Panc1 (cell line): ENCODE data around the gene APOBEC3A. TPM values are rescaled to one million over a fixed set of nuclear protein-coding genes. Genes with fewer than 3 reads are reported as not detected.

Experiments
- ATAC-seq: fragments of 200-7000 bp; cut with Tn5 transposase; 2 replicates; pipeline ENCODE4 v1.9.1; 2020; ENCODE audit warnings: mild to moderate bottlenecking, moderate library complexity
- BruUV-seq: library from RNA; stranded (reverse); fragments of 400-500 nt; replicated peaks from 2 replicates; lab custom pipeline; 2021; lab: Mats Ljungman, UMichigan
- CTCF ChIA-PET: fragments of 300-600 bp; sonication (Branson Sonifier 250); formaldehyde crosslinking; loops from one replicate; lab custom pipeline; 2022; ENCODE audit warnings: antibody characterized with exemption; lab: Charles Lee
- POLR2A ChIA-PET: fragments of 300-600 bp; sonication (Branson Sonifier 250); formaldehyde crosslinking; loops from one replicate; lab custom pipeline; 2022; ENCODE audit warnings: antibody characterized with exemption; lab: Charles Lee
- DNase-seq: peaks from one replicate; pipeline ENCODE4 v3.0.0-alpha.2; 2010; ENCODE audit warnings: low read depth, low spot score
- H3K27ac ChIP-seq: 2 replicates; pipeline ENCODE4 v1.5.1; 2011; ENCODE audit warnings: mild to moderate bottlenecking, low read length, inconsistent platforms
- H3K27me3 ChIP-seq: fragments of 200-500 bp; sonication (Bioruptor generic); 2 replicates; pipeline ENCODE4 v1.6.0; 2014; ENCODE audit warnings: low read length, inconsistent platforms; ENCODE audit not compliant: control insufficient read depth, insufficient read depth
- H3K36me3 ChIP-seq: fragments of 200-500 bp; sonication (Bioruptor generic); 2 replicates; pipeline ENCODE4 v1.5.1; 2014; ENCODE audit warnings: inconsistent platforms, mild to moderate bottlenecking, low read length, moderate library complexity; ENCODE audit not compliant: control insufficient read depth, insufficient read depth
- H3K4me1 ChIP-seq: 2 replicates; pipeline ENCODE4 v1.5.1; 2011; ENCODE audit warnings: inconsistent platforms, mild to moderate bottlenecking, low read length, moderate library complexity; ENCODE audit not compliant: control insufficient read depth, insufficient read depth
- H3K4me3 ChIP-seq, 2 experiments: 2 replicates each; pipeline ENCODE4 v1.5.1; 2011 to 2012; ENCODE audit warnings: low read depth in 2 of 2, low read length in 2 of 2, mild to moderate bottlenecking in 2 of 2, inconsistent platforms in 1 of 2, moderate library complexity in 1 of 2
- H3K9me3 ChIP-seq: fragments of 200-500 bp; sonication (Bioruptor generic); 2 replicates; pipeline ENCODE4 v1.5.1; 2014; ENCODE audit warnings: low read depth, mild to moderate bottlenecking, inconsistent platforms, low read length, moderate library complexity; ENCODE audit not compliant: control insufficient read depth, insufficient read depth
- POLR2AphosphoS5 ChIP-seq: IDR thresholded peaks from 2 replicates; pipeline ENCODE4 v1.6.1; 2012; ENCODE audit warnings: mild to moderate bottlenecking, low read depth, low read length, moderate library complexity
- SIN3A ChIP-seq: IDR thresholded peaks from 2 replicates; pipeline ENCODE4 v1.6.1; 2012; ENCODE audit warnings: low read depth, mild to moderate bottlenecking, low read length, moderate library complexity, borderline replicate concordance; ENCODE audit not compliant: insufficient read depth
- TCF7L2 ChIP-seq: IDR thresholded peaks from 2 replicates; pipeline ENCODE4 v1.6.1; 2011; ENCODE audit warnings: mild to moderate bottlenecking, low read depth, low read length, inconsistent platforms
- in situ Hi-C: cut with HindIII; loops from 2 replicates; pipeline ENCODE4 v1.10.0; 2016; ENCODE audit warnings: low sequenced_read_pairs, low pct_unique_long_range_greater_than_20kb
- intact Hi-C: fragments of 100-400 bp; cut with micrococcal nuclease; formaldehyde crosslinking; loops from one replicate; pipeline ENCODE4 v1.10.0; 2022; ENCODE audit not compliant: unreplicated experiment
- total RNA-seq: library from RNA; stranded (reverse); gene quantifications from one replicate; pipeline ENCODE4 v1.2.1, GENCODE V29; 2021; ENCODE audit not compliant: unreplicated experiment
- TF ChIP-seq, protein P1 (sequence below): fragments of 450-650 bp; IDR thresholded peaks from 2 replicates; pipeline ENCODE4 v1.5.1; 2017; ENCODE audit warnings: mild to moderate bottlenecking
- TF ChIP-seq, protein P2 (sequence below), 2 experiments: IDR thresholded peaks; 2 replicates each; pipeline ENCODE4 v1.6.1; 2011 to 2012; ENCODE audit warnings: low read depth in 2 of 2, control low read depth in 1 of 2, low read length in 1 of 2, mild to moderate bottlenecking in 1 of 2, moderate library complexity in 1 of 2; ENCODE audit not compliant: insufficient read depth in 1 of 2

The APOBEC3A gene
- total RNA-seq, 1 experiment from 2014 or later: not detected

DNA sequence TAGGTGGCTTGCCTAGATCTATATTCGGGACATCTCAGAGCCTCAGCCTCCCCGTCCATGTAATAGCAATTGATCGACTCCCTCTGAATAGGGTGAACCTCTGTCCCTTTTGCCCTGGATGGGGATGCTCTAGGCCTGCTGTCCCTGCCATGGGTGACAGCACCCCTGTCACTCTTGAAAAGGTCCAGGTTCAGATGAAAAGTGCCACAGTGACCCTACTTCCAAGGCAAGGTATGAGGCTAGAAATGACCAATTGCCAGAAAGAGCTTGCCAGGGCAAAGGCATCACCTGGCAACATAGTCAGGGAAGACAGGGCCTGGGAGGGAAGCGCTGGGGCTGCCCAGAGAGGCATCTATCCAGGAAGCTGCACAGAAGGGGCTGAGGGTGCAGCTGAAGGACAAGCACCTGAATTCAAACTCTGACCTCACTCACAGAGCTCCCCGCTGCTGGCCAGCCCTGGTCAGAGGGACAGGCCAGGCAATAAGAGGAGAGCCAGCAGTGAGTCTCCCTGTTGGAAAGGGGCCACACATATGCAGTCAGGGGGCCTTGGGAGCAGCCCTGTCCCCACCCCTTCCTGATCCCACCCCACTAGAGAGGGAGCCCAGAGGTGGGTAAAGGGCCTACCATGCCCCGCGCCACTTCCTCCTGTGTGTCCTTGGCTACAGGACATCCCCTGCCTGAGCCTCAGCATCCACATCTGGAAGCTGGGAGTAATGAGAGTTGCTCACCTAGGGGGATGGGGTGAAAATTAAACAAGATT, 9.0 kb upstream of the APOBEC3A start:
- POLR2A ChIA-PET: no interaction called here
- Histone ChIP-seq H3K9me3 (no peaks in the 10 kb centered on the region), H3K27ac (no peak overlapping the region), H3K4me1 (no peaks in the 10 kb centered on the region), H3K27me3 (no peaks in the 10 kb centered on the region; the same call in 1 of the 2 replicates), H3K36me3 (no peaks in the 10 kb centered on the region), H3K4me3 (no peak overlapping the region)
- in situ Hi-C loops (no loop called here), intact Hi-C loops (no loop called here)
- TF ChIP-seq POLR2AphosphoS5 (no peak), TCF7L2 (no peak), SIN3A (no peak)
- TF ChIP-seq, protein P1, sequence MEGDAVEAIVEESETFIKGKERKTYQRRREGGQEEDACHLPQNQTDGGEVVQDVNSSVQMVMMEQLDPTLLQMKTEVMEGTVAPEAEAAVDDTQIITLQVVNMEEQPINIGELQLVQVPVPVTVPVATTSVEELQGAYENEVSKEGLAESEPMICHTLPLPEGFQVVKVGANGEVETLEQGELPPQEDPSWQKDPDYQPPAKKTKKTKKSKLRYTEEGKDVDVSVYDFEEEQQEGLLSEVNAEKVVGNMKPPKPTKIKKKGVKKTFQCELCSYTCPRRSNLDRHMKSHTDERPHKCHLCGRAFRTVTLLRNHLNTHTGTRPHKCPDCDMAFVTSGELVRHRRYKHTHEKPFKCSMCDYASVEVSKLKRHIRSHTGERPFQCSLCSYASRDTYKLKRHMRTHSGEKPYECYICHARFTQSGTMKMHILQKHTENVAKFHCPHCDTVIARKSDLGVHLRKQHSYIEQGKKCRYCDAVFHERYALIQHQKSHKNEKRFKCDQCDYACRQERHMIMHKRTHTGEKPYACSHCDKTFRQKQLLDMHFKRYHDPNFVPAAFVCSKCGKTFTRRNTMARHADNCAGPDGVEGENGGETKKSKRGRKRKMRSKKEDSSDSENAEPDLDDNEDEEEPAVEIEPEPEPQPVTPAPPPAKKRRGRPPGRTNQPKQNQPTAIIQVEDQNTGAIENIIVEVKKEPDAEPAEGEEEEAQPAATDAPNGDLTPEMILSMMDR: no peak
- TF ChIP-seq, protein P2, sequence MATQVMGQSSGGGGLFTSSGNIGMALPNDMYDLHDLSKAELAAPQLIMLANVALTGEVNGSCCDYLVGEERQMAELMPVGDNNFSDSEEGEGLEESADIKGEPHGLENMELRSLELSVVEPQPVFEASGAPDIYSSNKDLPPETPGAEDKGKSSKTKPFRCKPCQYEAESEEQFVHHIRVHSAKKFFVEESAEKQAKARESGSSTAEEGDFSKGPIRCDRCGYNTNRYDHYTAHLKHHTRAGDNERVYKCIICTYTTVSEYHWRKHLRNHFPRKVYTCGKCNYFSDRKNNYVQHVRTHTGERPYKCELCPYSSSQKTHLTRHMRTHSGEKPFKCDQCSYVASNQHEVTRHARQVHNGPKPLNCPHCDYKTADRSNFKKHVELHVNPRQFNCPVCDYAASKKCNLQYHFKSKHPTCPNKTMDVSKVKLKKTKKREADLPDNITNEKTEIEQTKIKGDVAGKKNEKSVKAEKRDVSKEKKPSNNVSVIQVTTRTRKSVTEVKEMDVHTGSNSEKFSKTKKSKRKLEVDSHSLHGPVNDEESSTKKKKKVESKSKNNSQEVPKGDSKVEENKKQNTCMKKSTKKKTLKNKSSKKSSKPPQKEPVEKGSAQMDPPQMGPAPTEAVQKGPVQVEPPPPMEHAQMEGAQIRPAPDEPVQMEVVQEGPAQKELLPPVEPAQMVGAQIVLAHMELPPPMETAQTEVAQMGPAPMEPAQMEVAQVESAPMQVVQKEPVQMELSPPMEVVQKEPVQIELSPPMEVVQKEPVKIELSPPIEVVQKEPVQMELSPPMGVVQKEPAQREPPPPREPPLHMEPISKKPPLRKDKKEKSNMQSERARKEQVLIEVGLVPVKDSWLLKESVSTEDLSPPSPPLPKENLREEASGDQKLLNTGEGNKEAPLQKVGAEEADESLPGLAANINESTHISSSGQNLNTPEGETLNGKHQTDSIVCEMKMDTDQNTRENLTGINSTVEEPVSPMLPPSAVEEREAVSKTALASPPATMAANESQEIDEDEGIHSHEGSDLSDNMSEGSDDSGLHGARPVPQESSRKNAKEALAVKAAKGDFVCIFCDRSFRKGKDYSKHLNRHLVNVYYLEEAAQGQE (IDR thresholded peaks at IDR 0.05; ENCODE audit: insufficient read depth in 1 of 2, low read depth in 2 of 2, low read length in 1 of 2): no peak
- no peak for DNase-seq
- no TSS peak for BruUV-seq
- CTCF ChIA-PET: no interaction called here
- ATAC-seq: no peak

DNA sequence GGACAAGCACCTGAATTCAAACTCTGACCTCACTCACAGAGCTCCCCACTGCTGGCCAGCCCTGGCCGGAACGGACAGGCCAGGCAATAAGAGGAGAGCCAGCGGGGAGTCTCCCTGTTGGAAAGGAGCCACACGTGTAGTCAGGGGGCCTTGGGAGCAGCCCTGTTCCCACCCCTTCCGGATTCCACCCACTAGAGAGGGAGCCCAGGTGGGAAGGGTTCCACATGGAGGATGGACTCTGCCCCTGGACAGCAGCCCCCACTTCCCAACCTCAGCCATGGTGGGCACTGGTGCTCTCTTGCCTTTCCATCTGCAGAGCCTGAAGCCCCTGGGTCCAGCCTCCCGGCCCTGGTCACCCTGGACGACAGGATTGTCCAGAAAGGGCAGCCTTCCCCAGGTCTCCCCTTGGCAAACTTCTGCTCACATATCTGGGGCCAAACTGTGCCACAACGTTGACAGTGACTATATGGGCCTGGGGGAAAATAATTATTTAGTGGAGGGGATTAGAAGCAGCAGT, 7.5 kb upstream of the APOBEC3A start:
- ChIA-PET CTCF (interaction anchor here (0.6 kb wide), 2 partner anchors 25 to 295 kb away, joined by 3 to 6 read pairs; no protein-coding TSS in a partner anchor), POLR2A (interaction anchor here (0.6 kb wide), 1 partner anchor 84 kb away, joined by 3 read pairs; no protein-coding TSS in a partner anchor)
- Histone ChIP-seq H3K36me3 (no peaks in the 10 kb centered on the region), H3K4me3 (no peak overlapping the region), H3K27me3 (no peaks in the 10 kb centered on the region; the same call in 1 of the 2 replicates), H3K9me3 (no peaks in the 10 kb centered on the region), H3K27ac (no peak overlapping the region), H3K4me1 (no peaks in the 10 kb centered on the region)
- intact Hi-C loops (no loop called here), in situ Hi-C loops (no loop called here)
- DNase-seq: no peak
- no TSS peak for BruUV-seq
- ATAC-seq: no peak
- TF ChIP-seq POLR2AphosphoS5 (no peak), SIN3A (no peak), TCF7L2 (no peak)
- TF ChIP-seq, protein P1: no peak
- TF ChIP-seq, protein P2 (IDR thresholded peaks at IDR 0.05; ENCODE audit: insufficient read depth in 1 of 2, low read depth in 2 of 2, low read length in 1 of 2): no peak
